GM12865 (cell line): ENCODE results near the gene SYNC.
"Not testable (repeated sequence)": the region's sequence is repeated elsewhere in the genome, so short reads cannot be mapped to it uniquely, and the experiment has no call there.

ENCODE experiments used
- DNase-seq: peaks from one replicate; pipeline ENCODE4 v3.0.0; 2010; ENCODE audit warnings: low read depth
- H3K4me3 ChIP-seq: 2 replicates; pipeline ENCODE4 v1.5.1; 2011; ENCODE audit warnings: mild to moderate bottlenecking, low read depth, low read length, control low read depth
- CTCF ChIP-seq: IDR thresholded peaks from 2 replicates; pipeline ENCODE4 v1.5.1; 2011; ENCODE audit warnings: low read length, control low read depth, low read depth, inconsistent platforms; ENCODE audit not compliant: insufficient read depth; ENCODE audit errors: missing control alignments

SYNC gene

GRCh38 chr1:32685498-32685897 lies 17.1 kb downstream of the SYNC start:
- no peak for TF ChIP-seq CTCF
- no peak overlapping the region for H3K4me3 ChIP-seq

DNA sequence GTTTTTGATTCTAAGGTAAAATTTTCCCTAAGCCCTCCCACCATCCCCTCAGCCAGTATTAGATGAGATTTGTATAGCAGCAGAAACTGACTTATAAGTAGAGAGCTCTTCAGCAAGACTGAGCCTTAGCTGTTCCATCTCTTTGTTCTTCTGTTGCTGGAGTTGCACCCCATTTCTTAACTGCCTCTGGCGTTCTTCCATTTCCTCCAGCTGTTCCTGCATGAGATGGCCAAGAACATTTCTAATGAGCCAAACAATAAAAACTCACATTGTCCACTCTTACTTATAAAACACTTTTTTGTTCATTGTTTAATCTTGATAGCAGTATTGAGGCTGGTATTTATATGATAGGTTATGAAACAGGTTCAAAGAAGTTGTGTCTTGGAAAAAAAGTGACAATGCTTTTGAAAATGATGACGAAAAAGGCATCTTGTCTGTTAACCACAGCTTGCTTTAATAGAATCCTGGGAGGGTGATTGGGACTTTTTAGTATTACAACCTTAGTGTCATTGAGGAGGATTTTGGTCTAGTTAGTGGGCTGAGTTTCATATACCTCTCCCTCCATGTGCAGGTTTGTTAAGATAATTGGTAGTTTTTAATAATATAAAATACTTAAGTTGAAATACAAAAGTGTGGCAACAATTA lies 18.3 kb downstream of the SYNC start:
- TF ChIP-seq CTCF, result no peak
- no peak for DNase-seq

More at GRCh38 chr1:32685498-32685897, 17.1 kb downstream of the SYNC start:
- DNase-seq, result no peak

DNA sequence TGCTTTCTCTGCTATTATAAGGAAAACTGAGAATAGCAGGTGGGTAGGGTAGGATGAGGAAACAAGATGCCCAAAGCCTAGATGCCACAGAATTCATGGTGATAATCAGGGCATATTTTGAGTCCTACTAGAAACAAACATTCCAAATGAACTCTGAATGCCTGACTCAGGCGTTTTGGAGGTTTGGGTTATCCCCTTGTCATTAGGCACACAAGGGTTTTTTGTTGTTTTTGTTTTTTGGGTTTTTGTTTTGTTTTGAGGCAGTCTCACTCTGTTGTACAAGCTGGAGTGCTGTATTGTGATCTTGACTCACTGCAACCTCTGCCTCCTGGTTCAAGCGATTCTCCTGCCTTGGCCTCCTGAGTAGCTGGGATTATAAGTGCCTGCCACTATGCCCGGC lies 19.2 kb downstream of the SYNC start:
- DNase-seq, result no peak
- no peak overlapping the region for H3K4me3 ChIP-seq
- no peak for TF ChIP-seq CTCF

More for the DNA sequence above, 18.3 kb downstream of the SYNC start:
- no peak overlapping the region for H3K4me3 ChIP-seq

DNA sequence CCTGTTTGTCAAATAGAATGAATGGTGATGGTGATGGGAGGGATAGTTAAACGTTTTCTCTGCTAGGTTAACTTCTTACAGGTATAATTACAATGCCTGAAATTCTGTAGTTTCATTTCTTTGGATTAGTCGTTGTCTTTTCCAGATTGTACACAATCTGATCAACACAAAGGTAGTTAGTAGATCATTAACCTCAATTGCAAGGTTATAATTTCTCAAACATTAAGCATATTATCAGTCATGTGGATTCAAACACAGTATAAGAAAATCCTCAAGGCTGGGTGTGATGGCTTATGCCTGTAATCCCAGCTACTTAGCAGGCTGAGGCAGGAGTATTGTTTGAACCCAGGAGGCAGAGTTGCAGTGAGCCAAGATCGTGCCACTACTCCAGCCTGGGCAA lies 20.6 kb downstream of the SYNC start:
- no peak overlapping the region for H3K4me3 ChIP-seq
- TF ChIP-seq CTCF, result no peak
- no peak for DNase-seq

GRCh38 chr1:32681509-32681908 lies 21.1 kb downstream of the SYNC start:
- no peak overlapping the region for H3K4me3 ChIP-seq
- no peak for DNase-seq
- TF ChIP-seq CTCF, result no peak

- no peak for TF ChIP-seq CTCF
- no peak for DNase-seq
- H3K4me3 ChIP-seq, result no peak overlapping the region
Observed at GRCh38 chr1:32680642-32681041, 21.9 kb downstream of the SYNC start.

DNA sequence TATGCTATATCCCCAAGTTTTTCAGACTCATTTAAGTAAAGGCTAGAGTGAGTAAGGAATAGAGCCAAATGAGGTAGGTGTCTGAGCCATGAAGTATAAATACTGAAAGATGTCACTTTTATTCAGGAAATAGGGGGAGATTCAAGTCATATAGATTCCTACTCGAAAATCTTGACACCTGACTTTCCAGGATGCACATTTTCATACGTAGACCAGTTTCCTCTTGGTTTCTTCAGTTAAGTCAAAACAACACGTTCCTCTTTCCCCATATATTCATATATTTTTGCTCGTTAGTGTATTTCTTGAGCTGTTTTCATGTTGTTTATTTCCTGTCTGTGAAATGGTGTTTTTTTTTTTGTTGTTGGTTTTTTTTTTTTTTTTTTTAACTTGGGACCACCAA lies 22.6 kb downstream of the SYNC start:
- not testable (repeated sequence) for DNase-seq, H3K4me3 ChIP-seq
